ES-I3 (cell line): ENCODE data around the gene BRD9.
"Not testable (repeated sequence)": the region's sequence is repeated elsewhere in the genome, so short reads cannot be mapped to it uniquely, and the experiment has no call there.

Source experiments
- H3K36me3 ChIP-seq: 2 replicates; pipeline ENCODE4 v1.6.1; 2013; ENCODE audit warnings: mild to moderate bottlenecking, low read length, control low read depth, moderate library complexity; ENCODE audit not compliant: insufficient read depth
- H3K4me1 ChIP-seq: 2 replicates; pipeline ENCODE4 v1.6.1; 2013; ENCODE audit warnings: mild to moderate bottlenecking, control low read depth, low read length; ENCODE audit not compliant: insufficient read depth
- H3K9ac ChIP-seq: 2 replicates; pipeline ENCODE4 v1.6.1; 2013; ENCODE audit warnings: low read depth, mild to moderate bottlenecking, low read length, moderate library complexity
- H3K9me3 ChIP-seq: 2 replicates; pipeline ENCODE4 v1.6.1; 2013; ENCODE audit warnings: mild to moderate bottlenecking, low read length, moderate library complexity; ENCODE audit not compliant: control insufficient read depth, insufficient read depth

Gene BRD9

GRCh38 chr5:915946-916345 lies 23.3 kb upstream of the BRD9 start:
- Histone ChIP-seq H3K36me3 (peaks cover 28% of the 10 kb centered on the region), H3K9ac (no peak overlapping the region), H3K4me1 (peaks cover 8% of the 10 kb centered on the region; the same call in 1 of the 2 replicates), H3K9me3 (no peaks in the 10 kb centered on the region)

- H3K36me3 ChIP-seq = peaks cover 28% of the 10 kb centered on the region
- not testable (repeated sequence) for H3K9ac ChIP-seq, H3K9me3 ChIP-seq, H3K4me1 ChIP-seq
Observed at GRCh38 chr5:915346-915745, 22.7 kb upstream of the BRD9 start.

- H3K4me1 ChIP-seq = peaks cover 6% of the 10 kb centered on the region; the same call in 1 of the 2 replicates
- no peaks in the 10 kb centered on the region for H3K9me3 ChIP-seq
- H3K9ac ChIP-seq = no peak overlapping the region
- peaks cover 28% of the 10 kb centered on the region for H3K36me3 ChIP-seq
Observed at GRCh38 chr5:914612-915011, 22.0 kb upstream of the BRD9 start.

GRCh38 chr5:914174-914573 lies 21.6 kb upstream of the BRD9 start:
- H3K36me3 ChIP-seq = peaks cover 25% of the 10 kb centered on the region
- H3K4me1 ChIP-seq = peaks cover 2% of the 10 kb centered on the region; the same call in 1 of the 2 replicates
- no peaks in the 10 kb centered on the region for H3K9me3 ChIP-seq
- H3K9ac ChIP-seq = no peak overlapping the region

- H3K9me3 ChIP-seq = no peaks in the 10 kb centered on the region
- H3K36me3 ChIP-seq = peaks cover 29% of the 10 kb centered on the region
- H3K4me1 ChIP-seq = no peaks in the 10 kb centered on the region
- H3K9ac ChIP-seq = no peak overlapping the region
Observed at GRCh38 chr5:912280-913091, 19.9 kb upstream of the BRD9 start.

- Histone ChIP-seq H3K9ac (no peak overlapping the region), H3K36me3 (peaks cover 24% of the 10 kb centered on the region), H3K9me3 (no peaks in the 10 kb centered on the region), H3K4me1 (no peaks in the 10 kb centered on the region)
Observed at GRCh38 chr5:911601-912000, 19.0 kb upstream of the BRD9 start.

GRCh38 chr5:910769-911160 lies 18.2 kb upstream of the BRD9 start:
- no peak overlapping the region for H3K9ac ChIP-seq
- H3K9me3 ChIP-seq = no peaks in the 10 kb centered on the region
- H3K36me3 ChIP-seq = peaks cover 25% of the 10 kb centered on the region
- H3K4me1 ChIP-seq = no peaks in the 10 kb centered on the region

- H3K4me1 ChIP-seq = no peaks in the 10 kb centered on the region
- no peaks in the 10 kb centered on the region for H3K9me3 ChIP-seq
- H3K9ac ChIP-seq = no peak overlapping the region
- peaks cover 25% of the 10 kb centered on the region for H3K36me3 ChIP-seq
Observed at GRCh38 chr5:909994-910768, 17.6 kb upstream of the BRD9 start.

- Histone ChIP-seq H3K9me3 (no peaks in the 10 kb centered on the region), H3K4me1 (no peaks in the 10 kb centered on the region), H3K36me3 (peaks cover 33% of the 10 kb centered on the region), H3K9ac (no peak overlapping the region)
Observed at GRCh38 chr5:909086-909485, 16.5 kb upstream of the BRD9 start.

- Histone ChIP-seq H3K4me1 (no peaks in the 10 kb centered on the region), H3K36me3 (peaks cover 33% of the 10 kb centered on the region), H3K9ac (no peak overlapping the region), H3K9me3 (no peaks in the 10 kb centered on the region)
Observed at GRCh38 chr5:908172-908571, 15.6 kb upstream of the BRD9 start.

- Histone ChIP-seq H3K36me3 (peaks cover 33% of the 10 kb centered on the region), H3K9ac (no peak overlapping the region), H3K4me1 (no peaks in the 10 kb centered on the region), H3K9me3 (no peaks in the 10 kb centered on the region)
Observed at GRCh38 chr5:907366-907910, 14.8 kb upstream of the BRD9 start.

GRCh38 chr5:905139-905642 lies 12.6 kb upstream of the BRD9 start:
- no peaks in the 10 kb centered on the region for H3K4me1 ChIP-seq
- H3K9ac ChIP-seq = no peak overlapping the region
- peaks cover 36% of the 10 kb centered on the region for H3K36me3 ChIP-seq
- no peaks in the 10 kb centered on the region for H3K9me3 ChIP-seq

- H3K4me1 ChIP-seq = no peaks in the 10 kb centered on the region
- H3K9ac ChIP-seq = no peak overlapping the region
- H3K9me3 ChIP-seq = no peaks in the 10 kb centered on the region
- H3K36me3 ChIP-seq = peaks cover 32% of the 10 kb centered on the region
Observed at GRCh38 chr5:903756-904096, 11.1 kb upstream of the BRD9 start.

GRCh38 chr5:902129-902916 lies 9.7 kb upstream of the BRD9 start:
- H3K36me3 ChIP-seq = peaks cover 27% of the 10 kb centered on the region
- no peaks in the 10 kb centered on the region for H3K9me3 ChIP-seq
- no peak overlapping the region for H3K9ac ChIP-seq
- no peaks in the 10 kb centered on the region for H3K4me1 ChIP-seq
